Skin epidermis (tissue), 12 donors: ENCODE results near the gene CSMD2.
"Not testable (repeated sequence)": the region's sequence is repeated elsewhere in the genome, so short reads cannot be mapped to it uniquely, and the experiment has no call there.

Source experiments
- H3K27ac ChIP-seq, 21 experiments: fragments of 200-600 bp; sonication (generic) in 11 of 21; one replicate each; pipeline ENCODE4 v1.5.0; 2020; ENCODE audit warnings: mild to moderate bottlenecking in 3 of 21, inconsistent platforms in 2 of 21, moderate library complexity in 2 of 21
- H3K4me3 ChIP-seq, 7 experiments: fragments of 200-600 bp; sonication (generic) in 2 of 7; one replicate each; pipeline ENCODE4 v1.5.0; 2020; ENCODE audit warnings: inconsistent platforms in 2 of 7, mild to moderate bottlenecking in 2 of 7, moderate library complexity in 1 of 7

Gene CSMD2

GRCh38 chr1:34019741-34020552 lies 145.1 kb downstream of the CSMD2 start:
- Histone ChIP-seq H3K4me3 (no peak overlapping the region), H3K27ac (no peak overlapping the region)

- Histone ChIP-seq H3K27ac (no peak overlapping the region), H3K4me3 (no peak overlapping the region)
These were observed 146.7 kb downstream of the CSMD2 start for GRCh38 chr1:34018285-34018684.

- not testable (repeated sequence) for H3K27ac ChIP-seq, H3K4me3 ChIP-seq
These were observed 148.7 kb downstream of the CSMD2 start for GRCh38 chr1:34016281-34016680.

GRCh38 chr1:34013958-34014737 lies 150.9 kb downstream of the CSMD2 start:
- Histone ChIP-seq H3K27ac (no peak overlapping the region), H3K4me3 (no peak overlapping the region)

DNA sequence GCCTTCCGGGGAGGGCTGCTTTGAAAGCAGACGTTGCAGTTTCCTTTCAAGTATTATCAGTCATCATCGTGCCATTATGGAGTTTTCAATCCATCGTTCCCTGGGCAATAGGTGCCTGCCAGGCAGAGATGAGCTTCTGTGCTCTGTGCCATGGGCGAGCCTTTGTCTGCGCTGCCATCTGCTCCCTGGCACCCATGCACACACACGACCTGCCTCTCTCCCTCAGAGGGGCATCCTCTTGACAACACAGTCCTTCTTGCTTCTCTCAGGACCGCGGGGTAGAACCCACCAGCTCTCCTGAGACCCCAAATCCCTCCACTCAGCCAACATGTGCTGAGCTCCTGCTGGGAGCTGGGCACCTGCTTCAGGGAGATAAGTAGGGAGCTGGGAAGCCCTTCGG lies 151.9 kb downstream of the CSMD2 start:
- Histone ChIP-seq H3K27ac (no peak overlapping the region), H3K4me3 (no peak overlapping the region)

GRCh38 chr1:34009340-34009985 lies 155.6 kb downstream of the CSMD2 start:
- H3K4me3 ChIP-seq, result no peak overlapping the region
- H3K27ac ChIP-seq, result no peak overlapping the region

DNA sequence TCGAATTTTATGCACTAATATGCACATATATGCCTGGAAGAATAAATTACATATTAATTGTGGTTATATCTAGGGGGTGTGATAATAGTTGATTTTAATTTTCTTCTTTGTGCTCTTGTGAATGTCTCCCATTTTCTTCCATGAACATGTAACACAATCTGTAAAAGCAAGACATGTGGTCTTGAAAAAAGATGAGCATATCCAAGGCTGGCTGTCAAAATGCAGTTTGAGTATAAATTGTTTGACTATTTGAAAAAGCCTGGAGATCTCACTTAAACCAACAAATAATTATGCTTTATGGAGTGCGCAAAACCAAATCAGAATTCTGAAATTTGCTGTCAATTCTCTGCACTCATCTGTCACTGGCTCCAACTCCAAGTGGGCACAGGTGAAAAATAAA lies 157.3 kb downstream of the CSMD2 start:
- no peak overlapping the region for H3K4me3 ChIP-seq
- no peak overlapping the region for H3K27ac ChIP-seq

GRCh38 chr1:34005309-34005708 lies 159.7 kb downstream of the CSMD2 start:
- H3K27ac ChIP-seq, result no peak overlapping the region
- H3K4me3 ChIP-seq, result no peak overlapping the region

DNA sequence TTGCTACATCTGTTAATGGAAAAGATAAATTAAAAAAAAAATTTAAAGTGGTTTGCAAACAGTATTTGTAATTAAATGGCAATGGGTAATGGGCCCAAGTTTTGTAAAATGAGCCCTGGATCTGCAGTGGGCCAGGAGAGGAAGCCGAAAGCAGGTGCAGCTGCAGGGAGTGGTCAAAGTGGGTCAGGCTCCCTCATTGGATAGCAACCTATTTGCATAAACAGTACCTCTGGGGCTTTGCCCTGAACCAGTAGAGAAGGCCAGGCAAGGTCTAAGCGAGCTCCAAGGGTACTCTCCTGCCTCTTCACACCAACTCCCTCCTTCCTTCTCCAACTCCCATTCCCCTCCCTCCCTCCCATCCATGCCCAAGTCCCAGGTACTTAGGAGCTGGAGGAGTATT lies 162.2 kb downstream of the CSMD2 start:
- H3K4me3 ChIP-seq, result no peak overlapping the region
- no peak overlapping the region for H3K27ac ChIP-seq

DNA sequence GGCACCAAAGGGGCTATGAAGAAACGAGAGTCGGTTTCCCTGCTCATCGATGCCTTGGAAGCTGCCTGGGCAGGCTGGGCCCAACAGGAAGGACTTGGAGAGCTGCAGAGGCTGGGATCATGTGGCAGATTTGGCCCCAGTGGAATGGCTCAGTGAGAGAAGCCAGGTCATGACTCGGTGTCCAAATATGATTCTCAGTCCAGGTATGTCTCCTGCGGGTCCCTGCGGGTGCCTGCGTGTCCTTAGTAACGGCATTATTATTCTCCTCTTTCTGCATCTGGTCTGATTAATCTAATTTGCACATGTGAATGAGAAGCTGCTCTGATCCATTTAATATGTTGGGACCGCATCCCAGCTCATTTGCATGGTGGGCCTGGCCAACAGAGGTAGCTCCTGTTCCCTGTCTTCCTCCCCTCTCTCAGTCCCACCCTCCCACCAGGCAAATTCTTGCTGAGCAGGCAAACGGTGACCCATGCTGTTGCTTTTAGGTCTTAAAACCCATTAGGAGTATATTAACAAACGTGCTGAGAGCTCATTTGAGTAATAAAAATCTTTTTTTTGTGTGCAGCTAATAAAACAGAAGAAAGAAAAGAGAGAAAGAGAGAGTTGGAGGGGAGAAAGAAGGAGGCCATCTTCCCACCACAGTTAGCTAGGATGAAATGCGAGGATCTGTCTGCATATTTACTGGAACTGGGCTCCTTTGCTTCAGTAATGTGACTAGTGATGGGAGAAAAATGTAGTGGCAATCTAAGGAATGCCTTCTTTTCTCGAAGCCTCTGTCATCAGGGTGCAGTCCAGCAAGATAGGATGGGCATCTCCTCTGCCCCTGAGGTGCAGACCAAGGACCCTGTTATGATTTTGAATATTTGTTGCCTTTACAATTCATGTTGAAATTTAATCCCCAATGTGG lies 167.6 kb downstream of the CSMD2 start:
- no peak overlapping the region for H3K27ac ChIP-seq
- H3K4me3 ChIP-seq, result no peak overlapping the region

DNA sequence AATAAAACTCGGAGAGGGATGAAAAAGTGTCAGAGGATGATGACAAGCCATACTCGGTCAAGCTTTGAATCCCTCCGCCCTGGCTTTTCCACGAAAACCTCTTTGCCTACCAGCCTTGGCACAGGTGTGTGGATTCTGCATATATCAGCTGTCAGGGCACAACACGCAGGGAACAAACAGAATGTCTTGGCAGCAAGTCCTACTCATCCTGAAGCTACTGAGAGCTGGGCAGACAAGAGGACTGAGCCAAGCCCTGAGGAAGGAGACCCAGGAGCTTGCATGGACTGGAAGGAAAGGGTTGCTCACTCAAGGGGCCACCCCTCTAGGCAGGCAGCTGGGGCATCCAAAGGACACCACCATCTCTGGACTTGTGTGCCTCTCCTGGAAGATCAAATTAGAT lies 168.7 kb downstream of the CSMD2 start:
- Histone ChIP-seq H3K27ac (no peak overlapping the region), H3K4me3 (no peak overlapping the region)

GRCh38 chr1:33993301-33993700 lies 171.7 kb downstream of the CSMD2 start:
- no peak overlapping the region for H3K4me3 ChIP-seq
- H3K27ac ChIP-seq, result no peak overlapping the region

- Histone ChIP-seq H3K27ac (no peak overlapping the region), H3K4me3 (no peak overlapping the region)
These were observed 174.7 kb downstream of the CSMD2 start for GRCh38 chr1:33990281-33990680.

DNA sequence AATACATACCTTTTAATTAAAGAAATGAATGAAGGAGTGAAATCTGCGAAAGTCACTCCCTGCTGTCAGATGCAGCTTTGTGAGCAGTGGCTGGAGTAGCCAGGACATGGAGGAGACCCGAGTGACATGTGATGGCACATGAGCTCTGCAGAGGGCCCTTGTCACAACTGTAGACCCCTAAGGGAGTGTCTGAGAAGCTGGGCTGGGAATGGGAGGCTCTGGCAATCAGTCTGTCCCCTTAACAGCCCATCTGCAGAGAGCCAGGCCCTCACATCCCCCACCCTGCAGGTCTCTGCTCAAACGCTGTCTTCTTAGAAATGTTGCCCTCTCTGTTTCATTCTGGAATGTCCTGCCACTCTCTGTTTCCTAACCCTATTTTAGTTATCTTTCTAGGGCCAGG lies 176.9 kb downstream of the CSMD2 start:
- Histone ChIP-seq H3K27ac (no peak overlapping the region), H3K4me3 (no peak overlapping the region)

- no peak overlapping the region for H3K27ac ChIP-seq
- H3K4me3 ChIP-seq, result no peak overlapping the region
These were observed 178.5 kb downstream of the CSMD2 start for GRCh38 chr1:33986390-33987095.

GRCh38 chr1:33985656-33986055 lies 179.4 kb downstream of the CSMD2 start:
- Histone ChIP-seq H3K27ac (no peak overlapping the region), H3K4me3 (no peak overlapping the region)

DNA sequence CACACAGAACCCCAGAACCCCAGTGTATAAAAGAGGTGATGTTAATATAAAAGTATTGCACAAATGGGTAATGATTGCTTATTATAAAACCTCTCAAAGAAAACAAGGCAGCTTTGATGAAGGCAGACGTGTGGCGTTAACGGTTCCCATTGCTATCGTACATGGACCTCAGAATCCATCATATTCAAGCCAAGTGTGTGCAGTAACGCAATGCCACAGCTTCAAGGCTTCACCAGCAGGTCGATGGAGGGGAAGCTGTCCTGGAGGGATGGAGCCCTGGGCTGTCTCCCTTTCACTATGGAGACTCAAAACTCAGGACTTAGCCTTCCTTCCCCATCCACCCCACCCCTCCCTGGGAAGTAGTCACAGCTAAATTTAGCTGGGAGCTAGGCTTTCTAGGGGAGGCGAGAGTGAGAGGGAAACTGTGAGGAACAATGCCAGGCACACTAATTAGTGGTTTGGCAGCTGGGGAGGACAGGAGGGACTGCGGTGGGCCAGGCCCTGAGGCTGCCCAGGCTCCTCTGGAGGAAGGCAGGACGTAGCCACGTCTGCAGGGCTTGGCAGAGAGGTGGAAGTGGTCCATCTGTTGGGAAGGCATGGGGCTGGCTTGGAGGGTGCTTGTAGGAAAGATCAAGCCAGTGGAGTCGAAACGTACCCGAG lies 180.0 kb downstream of the CSMD2 start:
- no peak overlapping the region for H3K27ac ChIP-seq
- no peak overlapping the region for H3K4me3 ChIP-seq

DNA sequence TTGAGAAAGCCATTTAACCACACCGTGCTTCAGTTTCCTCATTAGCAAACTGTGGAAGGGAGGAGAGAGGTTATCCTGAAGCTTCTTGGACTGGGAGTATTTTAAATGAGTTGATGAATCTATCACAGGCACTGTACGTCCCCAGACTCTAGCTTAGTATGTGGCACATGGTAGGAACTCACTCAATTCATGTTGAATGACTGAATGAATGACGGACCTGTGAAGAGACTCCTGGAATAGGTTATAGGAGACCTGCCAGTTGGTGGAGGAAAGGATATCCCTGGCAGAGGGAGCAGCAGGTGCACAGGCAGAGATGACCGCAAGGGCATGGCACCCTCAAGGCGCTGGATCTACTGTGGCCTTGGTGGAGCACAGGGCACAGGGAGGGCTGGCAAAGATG lies 182.6 kb downstream of the CSMD2 start:
- H3K27ac ChIP-seq, result no peak overlapping the region
- H3K4me3 ChIP-seq, result no peak overlapping the region

- no peak overlapping the region for H3K27ac ChIP-seq
- H3K4me3 ChIP-seq, result no peak overlapping the region
These were observed 185.7 kb downstream of the CSMD2 start for GRCh38 chr1:33979341-33979740.
